B cell (primary cell): ENCODE data around the gene MRPS15. TPM values are rescaled to one million over a fixed set of nuclear protein-coding genes. Genes with fewer than 3 reads are reported as not detected.
A peak's percentile ranks its signal among the peaks of the same experiment; 100 is the strongest.

Experiments
- ATAC-seq: fragments of 200-7000 bp; cut with Tn5 transposase; one replicate; pipeline ENCODE4 v1.10.0; 2021; ENCODE audit warnings: low read depth, mild to moderate bottlenecking, moderate number of reproducible peaks, moderate library complexity
- CTCF ChIA-PET: fragments of 350-600 bp; sonication (Branson Sonifier 250); formaldehyde crosslinking; loops from one replicate; lab custom pipeline; 2021; ENCODE audit warnings: antibody characterized with exemption, inconsistent platforms; lab: Charles Lee
- POLR2A ChIA-PET: fragments of 350-600 bp; sonication (Branson Sonifier 250); formaldehyde crosslinking; loops from one replicate; lab custom pipeline; 2021; ENCODE audit warnings: antibody characterized with exemption; lab: Charles Lee
- DNase-seq: peaks from one replicate; pipeline ENCODE4 v3.0.0; 2013
- H2AFZ ChIP-seq: 2 replicates; pipeline ENCODE4 v1.6.1; 2012; ENCODE audit warnings: mild to moderate bottlenecking, low read depth, low read length; ENCODE audit not compliant: insufficient read depth, poor library complexity, severe bottlenecking
- H3K27ac ChIP-seq, 2 donors: 1 replicate in 1 of 2; 2 replicates in 1 of 2; pipeline ENCODE4 v1.5.1; 2012 to 2013; ENCODE audit warnings: low read length in 2 of 2, mild to moderate bottlenecking in 2 of 2, moderate library complexity in 1 of 2
- H3K27me3 ChIP-seq, 4 experiments: fragments of 200-600 bp in 1 of 4; sonication (generic) in 1 of 4; replicated peaks in 1 of 4; 1 replicate in 2 of 4; 2 replicates in 2 of 4; pipeline versions ENCODE4 v1.6.1 to v1.7.0; 2013 to 2016; ENCODE audit warnings: low read length in 3 of 4, mild to moderate bottlenecking in 2 of 4, mixed read lengths in 1 of 4, moderate library complexity in 1 of 4; ENCODE audit not compliant: insufficient read depth in 4 of 4, control insufficient read depth in 3 of 4; ENCODE audit errors: control extremely low read depth in 1 of 4
- H3K36me3 ChIP-seq, 2 experiments: replicated peaks in 1 of 2; 1 replicate in 1 of 2; 2 replicates in 1 of 2; pipeline versions ENCODE4 v1.6.1 to v1.7.1; 2013; ENCODE audit warnings: low read length in 1 of 2; ENCODE audit not compliant: insufficient read depth in 2 of 2, control insufficient read depth in 1 of 2; ENCODE audit errors: control extremely low read depth in 1 of 2, extremely low read depth in 1 of 2
- H3K4me1 ChIP-seq, 2 donors: fragments of 200-600 bp in 1 of 2; sonication (generic) in 1 of 2; 1 replicate in 1 of 2; 2 replicates in 1 of 2; pipeline versions ENCODE4 v1.5.1 to v1.6.1; 2013 to 2017; ENCODE audit warnings: low read length in 2 of 2; ENCODE audit not compliant: control insufficient read depth in 2 of 2, insufficient read depth in 2 of 2
- H3K4me2 ChIP-seq: replicated peaks from 2 replicates; pipeline ENCODE3; 2012; ENCODE audit warnings: mild to moderate bottlenecking, low read depth, low read length; ENCODE audit not compliant: poor library complexity, severe bottlenecking
- H3K4me3 ChIP-seq, 5 experiments: fragments of 200-600 bp in 1 of 5; sonication (generic) in 1 of 5; 1 replicate in 3 of 5; 2 replicates in 2 of 5; pipeline versions ENCODE4 v1.5.1 to v1.7.0; 2011 to 2016; ENCODE audit warnings: low read length in 4 of 5, mild to moderate bottlenecking in 4 of 5, low read depth in 2 of 5, control low read depth in 1 of 5, moderate library complexity in 1 of 5; ENCODE audit not compliant: insufficient read depth in 1 of 5; ENCODE audit errors: control extremely low read depth in 1 of 5, extremely low read depth in 1 of 5
- H3K79me2 ChIP-seq: fragments of 200-600 bp; sonication (generic); one replicate; pipeline ENCODE4 v1.6.0; 2016; ENCODE audit warnings: low read length; ENCODE audit not compliant: control insufficient read depth, insufficient read depth
- H3K9ac ChIP-seq: fragments of 200-600 bp; sonication (generic); 2 replicates; pipeline ENCODE4 v1.6.1; 2017; ENCODE audit warnings: mild to moderate bottlenecking, low read length, moderate library complexity
- H3K9me3 ChIP-seq, 3 donors: one replicate each; pipeline versions ENCODE4 v1.6.1 to v1.7.1; 2013; ENCODE audit warnings: low read length in 2 of 3; ENCODE audit not compliant: control insufficient read depth in 2 of 3, insufficient read depth in 1 of 3; ENCODE audit errors: control extremely low read depth in 1 of 3
- H4K20me1 ChIP-seq: 2 replicates; pipeline ENCODE4 v1.6.0; 2012; ENCODE audit warnings: mild to moderate bottlenecking, low read length; ENCODE audit not compliant: insufficient read depth, control insufficient read depth, poor library complexity, severe bottlenecking
- H3K27ac Mint-ChIP-seq: one replicate; pipeline ENCODE4 v1.8.0; 2021; ENCODE audit warnings: mixed read lengths
- H3K27me3 Mint-ChIP-seq: one replicate; pipeline ENCODE4 v1.8.0; 2021; ENCODE audit warnings: mixed read lengths
- H3K4me1 Mint-ChIP-seq: one replicate; pipeline ENCODE4 v1.8.0; 2021; ENCODE audit warnings: mixed read lengths
- H3K4me3 Mint-ChIP-seq: one replicate; pipeline ENCODE4 v1.8.0; 2021; ENCODE audit warnings: mixed read lengths
- H3K9me3 Mint-ChIP-seq: one replicate; pipeline ENCODE4 v1.8.0; 2022; ENCODE audit warnings: mixed read lengths; ENCODE audit not compliant: insufficient read depth
- EZH2 ChIP-seq: IDR thresholded peaks from 2 replicates; pipeline ENCODE4 v1.6.1; 2012; ENCODE audit warnings: borderline replicate concordance, low read depth, mild to moderate bottlenecking, moderate library complexity, low read length; ENCODE audit not compliant: insufficient read depth, poor library complexity, severe bottlenecking
- WGBS: methylation state at CpG from one replicate; pipeline ENCODE4 v1.1.5; 2013; ENCODE audit warnings: missing lambda C conversion rate; ENCODE audit not compliant: insufficient coverage; 5-methylcytosine and 5-hydroxymethylcytosine counted together
- intact Hi-C: fragments of 100-400 bp; cut with micrococcal nuclease; formaldehyde crosslinking; loops from one replicate; pipeline ENCODE4 v1.10.0; 2022
- polyA plus RNA-seq: library from polyadenylated mRNA; depleted of rRNA; stranded (reverse); fragments of >200 nt; gene quantifications from 2 replicates; pipeline ENCODE4 v1.2.3, GENCODE V29; 2012
- total RNA-seq, 2 donors: library from RNA; stranded (reverse); fragments of 120-200 nt in 1 of 2; gene quantifications; 1 replicate in 1 of 2; 2 replicates in 1 of 2; pipeline versions ENCODE4 v1.2.3 to v1.2.4, GENCODE V29; 2013 to 2022
- TF ChIP-seq, protein P1 (sequence below): fragments of 200-600 bp; IDR thresholded peaks from one replicate; pipeline ENCODE4 v1.8.0; 2022; ENCODE audit warnings: antibody characterized with exemption, mild to moderate bottlenecking

Gene MRPS15
- total and polyA plus RNA-seq, 2 donors (not counting 1 experiment from before 2014, with no cell fraction given): 27.1 to 34.4 TPM

DNA sequence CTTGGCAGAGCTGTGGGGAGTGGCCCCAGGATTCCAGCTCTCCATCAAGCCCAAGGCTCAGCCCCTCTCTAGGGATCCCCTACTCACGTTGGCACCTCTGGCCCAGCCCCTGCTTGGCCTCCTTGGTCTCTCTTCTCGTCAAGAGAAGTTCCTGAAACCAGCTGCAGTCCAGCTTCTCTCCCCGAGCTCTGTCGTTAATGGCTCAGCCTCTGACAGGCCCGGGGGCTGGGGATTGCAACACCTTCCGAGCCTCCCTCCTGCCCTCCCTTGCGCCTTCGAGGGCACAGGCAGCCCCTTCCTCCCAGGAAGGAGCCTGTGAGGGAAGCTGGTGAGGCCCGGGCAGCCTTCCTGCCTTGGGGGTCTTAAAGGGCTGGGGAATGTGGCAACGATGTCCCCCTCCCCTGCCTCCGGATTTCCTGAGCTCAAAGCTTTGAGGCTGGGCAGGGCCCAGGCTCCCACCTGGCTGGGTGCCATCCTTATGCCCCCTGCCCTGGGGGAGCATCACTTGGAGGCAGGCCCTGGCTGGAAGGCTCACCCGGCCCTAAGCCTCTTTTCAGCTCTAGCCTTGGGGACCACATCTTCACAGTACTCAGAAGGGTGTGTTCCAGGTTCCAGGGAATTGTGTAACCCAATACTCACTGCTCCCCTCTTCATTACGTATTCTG is 18.7 kb upstream of the MRPS15 start, which contains the start of gene CSF3R:
Gene CSF3R, minus strand, starts transcription at position 190 of the 665 bp plus-strand sequence. CDS start 3,417 bp downstream, outside the sequence.
- POLR2A ChIA-PET: no interaction called here
- H4K20me1 ChIP-seq: no peaks in the 10 kb centered on the region
- Mint-ChIP-seq H3K27ac (no peak within 1 kb of the TSS), H3K4me3 (peak within 1 kb of the TSS; percentile 62), H3K9me3 (no peaks in the 10 kb centered on the region), H3K27me3 (no peaks in the 10 kb centered on the region), H3K4me1 (peaks cover 23% of the 10 kb centered on the region)
- H3K4me3 ChIP-seq: peak within 1 kb of the TSS in 2 of 5 experiments; percentile 10 to 71
- peaks cover 0 to 9% (median 0%) of the 10 kb centered on the region in 4 experiments for H3K27me3 ChIP-seq
- intact Hi-C loops: no loop called here
- H3K4me1 ChIP-seq: peaks cover 24 to 37% of the 10 kb centered on the region in 2 donors
- no peaks in the 10 kb centered on the region for H3K79me2 ChIP-seq
- H3K4me2 ChIP-seq: peak within 1 kb of the TSS; percentile 46
- H3K9me3 ChIP-seq: peaks cover 0 to 3% (median 0%) of the 10 kb centered on the region in 3 donors
- ATAC-seq (no peak), DNase-seq (no peak)
- H3K36me3 ChIP-seq: no peaks in the 10 kb centered on the region
- H3K9ac ChIP-seq: no peak within 1 kb of the TSS
- WGBS: 10% methylated on average over 8 of the region's 13 CpGs
- peak within 1 kb of the TSS; percentile 68 for H2AFZ ChIP-seq
- CTCF ChIA-PET: no interaction called here
- no peak within 1 kb of the TSS for H3K27ac ChIP-seq
- TF ChIP-seq EZH2: no peak
- TF ChIP-seq, protein P1, sequence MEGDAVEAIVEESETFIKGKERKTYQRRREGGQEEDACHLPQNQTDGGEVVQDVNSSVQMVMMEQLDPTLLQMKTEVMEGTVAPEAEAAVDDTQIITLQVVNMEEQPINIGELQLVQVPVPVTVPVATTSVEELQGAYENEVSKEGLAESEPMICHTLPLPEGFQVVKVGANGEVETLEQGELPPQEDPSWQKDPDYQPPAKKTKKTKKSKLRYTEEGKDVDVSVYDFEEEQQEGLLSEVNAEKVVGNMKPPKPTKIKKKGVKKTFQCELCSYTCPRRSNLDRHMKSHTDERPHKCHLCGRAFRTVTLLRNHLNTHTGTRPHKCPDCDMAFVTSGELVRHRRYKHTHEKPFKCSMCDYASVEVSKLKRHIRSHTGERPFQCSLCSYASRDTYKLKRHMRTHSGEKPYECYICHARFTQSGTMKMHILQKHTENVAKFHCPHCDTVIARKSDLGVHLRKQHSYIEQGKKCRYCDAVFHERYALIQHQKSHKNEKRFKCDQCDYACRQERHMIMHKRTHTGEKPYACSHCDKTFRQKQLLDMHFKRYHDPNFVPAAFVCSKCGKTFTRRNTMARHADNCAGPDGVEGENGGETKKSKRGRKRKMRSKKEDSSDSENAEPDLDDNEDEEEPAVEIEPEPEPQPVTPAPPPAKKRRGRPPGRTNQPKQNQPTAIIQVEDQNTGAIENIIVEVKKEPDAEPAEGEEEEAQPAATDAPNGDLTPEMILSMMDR: no peak
